ENCODE results near the gene ZBTB16. TPM values are rescaled to one million over a fixed set of nuclear protein-coding genes. Genes with fewer than 3 reads are reported as not detected.
A peak's percentile ranks its signal among the peaks of the same experiment; 100 is the strongest.

ZBTB16 gene
- total and polyA plus RNA-seq, 4 donors: 8.9 to 140 (median 34.5) TPM

GRCh38 chr11:114257621-114258558, 198.4 kb downstream of the ZBTB16 start:
- Histone ChIP-seq H3K4me1 (ENCODE audit: control insufficient read depth in 4 of 4, insufficient read depth in 4 of 4, low read length in 3 of 4) (peaks cover 16 to 72% (median 56%) of the 10 kb centered on the region in 4 donors), H3K9ac (ENCODE audit: low read depth in 1 of 2, low read length in 2 of 2) (peak overlapping the region in 1 of 2 donors; percentile 45), H3K27me3 (ENCODE audit: control insufficient read depth in 4 of 4, insufficient read depth in 4 of 4, low read length in 3 of 4) (no peaks in the 10 kb centered on the region), H3K4me3 (ENCODE audit: low read depth in 1 of 3, low read length in 3 of 3) (no peak overlapping the region), H3K36me3 (ENCODE audit: control insufficient read depth in 4 of 4, insufficient read depth in 3 of 4, low read depth in 1 of 4, low read length in 3 of 4) (peaks cover 0 to 2% (median 0%) of the 10 kb centered on the region in 4 donors), H3K9me3 (ENCODE audit: control insufficient read depth in 4 of 4, low read length in 3 of 4) (no peaks in the 10 kb centered on the region), H3K27ac (ENCODE audit: low read depth in 1 of 2, low read length in 2 of 2) (peak overlapping the region; percentile 69 to 81)
- 54% methylated on average over 29 of the region's 29 CpGs for WGBS
- peak; percentile 52 for DNase-seq (ENCODE audit: low spot score)
- peak in 1 of 2 donors; percentile 61 for TF ChIP-seq RAD21 (IDR thresholded peaks at IDR 0.05)
- TF ChIP-seq EGR1 (IDR thresholded peaks at IDR 0.05; ENCODE audit: low read depth in 2 of 2): no peak
- no peak for TF ChIP-seq GABPA (IDR thresholded peaks at IDR 0.05 in 1 of 2, conservative IDR thresholded peaks at IDR 0.05 in 1 of 2)
- no peak for TF ChIP-seq TAF1 (conservative IDR thresholded peaks at IDR 0.05)
- no peak for TF ChIP-seq CTCF (IDR thresholded peaks at IDR 0.05; ENCODE audit: low read depth, low read length, missing input control)
- peak; percentile 12 for TF ChIP-seq NR2F2 (IDR thresholded peaks at IDR 0.05)
- TF ChIP-seq FOXA1 (IDR thresholded peaks at IDR 0.05): no peak
- no peak for TF ChIP-seq REST (IDR thresholded peaks at IDR 0.05)
- TF ChIP-seq JUND (IDR thresholded peaks at IDR 0.05): peak; percentile 61 to 62
- peak; percentile 59 for TF ChIP-seq SP1 (IDR thresholded peaks at IDR 0.05)
- TF ChIP-seq MAX (IDR thresholded peaks at IDR 0.05): no peak
- TF ChIP-seq YY1 (IDR thresholded peaks at IDR 0.05): peak; percentile 10
- no peak for TF ChIP-seq FOXA2 (IDR thresholded peaks at IDR 0.05)
- peak; percentile 83 to 91 for TF ChIP-seq RXRA (IDR thresholded peaks at IDR 0.05)
- no peak for TF ChIP-seq ZBTB33 (IDR thresholded peaks at IDR 0.05)
- no peak for TF ChIP-seq HNF4G (IDR thresholded peaks at IDR 0.05)
- peak; percentile 30 to 32 for TF ChIP-seq HNF4A (conservative IDR thresholded peaks at IDR 0.05)
- no peak for TF ChIP-seq ATF3 (IDR thresholded peaks at IDR 0.05)

Data from liver (tissue), 9 donors.